Measurements from ENCODE around the gene CCBE1.
"Not testable (repeated sequence)": the region's sequence is repeated elsewhere in the genome, so short reads cannot be mapped to it uniquely, and the experiment has no call there.

CCBE1 gene

GRCh38 chr18:59655676-59656075 is 41.5 kb downstream of the CCBE1 start:
- no peak for DNase-seq (ENCODE audit: low spot score)

- DNase-seq (ENCODE audit: low spot score): no peak
Measured at GRCh38 chr18:59651071-59651470, 46.2 kb downstream of the CCBE1 start.

- no peak for DNase-seq (ENCODE audit: low spot score)
Measured at GRCh38 chr18:59650266-59650820, 46.9 kb downstream of the CCBE1 start.

- no peak for DNase-seq (ENCODE audit: low spot score)
Measured at GRCh38 chr18:59649591-59649990, 47.6 kb downstream of the CCBE1 start.

- not testable (repeated sequence) for DNase-seq (ENCODE audit: low spot score)
Measured at GRCh38 chr18:59648469-59648868, 48.8 kb downstream of the CCBE1 start.

- no peak for DNase-seq (ENCODE audit: low spot score)
Measured at GRCh38 chr18:59646963-59647307, 50.3 kb downstream of the CCBE1 start.

- DNase-seq (ENCODE audit: low spot score): no peak
Measured at GRCh38 chr18:59646228-59646962, 50.8 kb downstream of the CCBE1 start.

- no peak for DNase-seq (ENCODE audit: low spot score)
Measured at GRCh38 chr18:59643740-59644139, 53.5 kb downstream of the CCBE1 start.

- no peak for DNase-seq (ENCODE audit: low spot score)
Measured at GRCh38 chr18:59640721-59641120, 56.5 kb downstream of the CCBE1 start.

GRCh38 chr18:59639821-59640220 is 57.4 kb downstream of the CCBE1 start:
- no peak for DNase-seq (ENCODE audit: low spot score)

GRCh38 chr18:59639136-59639535 is 58.1 kb downstream of the CCBE1 start:
- no peak for DNase-seq (ENCODE audit: low spot score)

- no peak for DNase-seq (ENCODE audit: low spot score)
Measured at GRCh38 chr18:59633961-59634485, 63.2 kb downstream of the CCBE1 start.

- no peak for DNase-seq (ENCODE audit: low spot score)
Measured at GRCh38 chr18:59633317-59633716, 63.9 kb downstream of the CCBE1 start.

- no peak for DNase-seq (ENCODE audit: low spot score)
Measured at GRCh38 chr18:59631583-59632181, 65.5 kb downstream of the CCBE1 start.

- DNase-seq (ENCODE audit: low spot score): no peak
Measured at GRCh38 chr18:59629894-59630293, 67.3 kb downstream of the CCBE1 start.

- DNase-seq (ENCODE audit: low spot score): no peak
Measured at GRCh38 chr18:59628995-59629394, 68.2 kb downstream of the CCBE1 start.

GRCh38 chr18:59627414-59627813 is 69.8 kb downstream of the CCBE1 start:
- no peak for DNase-seq (ENCODE audit: low spot score)

GRCh38 chr18:59624369-59624765 is 72.9 kb downstream of the CCBE1 start:
- DNase-seq (ENCODE audit: low spot score): no peak

GRCh38 chr18:59623456-59624368 is 73.5 kb downstream of the CCBE1 start:
- no peak for DNase-seq (ENCODE audit: low spot score)

- DNase-seq (ENCODE audit: low spot score): no peak
Measured at GRCh38 chr18:59621027-59621426, 76.2 kb downstream of the CCBE1 start.

- no peak for DNase-seq (ENCODE audit: low spot score)
Measured at GRCh38 chr18:59620381-59620780, 76.8 kb downstream of the CCBE1 start.

- DNase-seq (ENCODE audit: low spot score): no peak
Measured at GRCh38 chr18:59619816-59620215, 77.4 kb downstream of the CCBE1 start.
